ENCODE results near the gene ITPR2.
"Not testable (repeated sequence)": the region's sequence is repeated elsewhere in the genome, so short reads cannot be mapped to it uniquely, and the experiment has no call there.

ITPR2 gene

DNA sequence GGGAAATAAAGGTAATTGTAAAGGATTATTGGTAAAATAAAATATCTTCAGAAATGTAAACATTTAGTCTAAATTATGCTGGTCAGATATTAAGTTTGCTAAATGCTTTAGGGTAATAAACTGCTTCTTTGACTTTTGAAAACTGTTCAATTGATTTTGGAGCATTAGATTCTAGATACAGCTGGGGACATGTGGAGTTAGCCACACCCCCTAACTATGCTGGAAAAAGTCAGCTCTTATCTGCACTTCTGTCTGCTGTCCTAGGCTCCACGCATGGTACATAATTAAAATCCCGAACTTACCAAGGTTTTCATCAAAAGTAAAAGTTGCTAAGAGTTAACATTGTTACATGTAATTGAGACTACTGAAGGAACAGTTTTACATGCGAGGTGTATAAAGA lies 78.8 kb downstream of the ITPR2 start:
- no peak for DNase-seq

DNA sequence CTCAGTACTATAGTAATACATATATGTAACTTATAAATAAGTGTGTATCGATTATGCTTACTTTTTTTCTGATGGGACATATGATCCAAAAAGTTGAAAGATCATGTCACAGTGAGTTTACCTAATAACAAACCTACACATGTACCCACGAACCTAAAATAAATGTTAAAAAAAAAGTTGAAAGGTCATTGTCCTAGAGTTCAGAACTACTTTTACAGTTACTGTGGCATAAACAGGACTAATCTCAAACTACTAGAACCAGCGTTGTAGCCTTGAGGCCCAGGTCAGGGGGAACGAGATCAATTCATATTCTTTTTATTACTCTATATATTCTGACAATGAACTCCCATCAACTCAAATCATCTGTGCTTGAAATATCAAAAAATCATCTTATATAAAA lies 81.8 kb downstream of the ITPR2 start:
- DNase-seq = no peak

DNA sequence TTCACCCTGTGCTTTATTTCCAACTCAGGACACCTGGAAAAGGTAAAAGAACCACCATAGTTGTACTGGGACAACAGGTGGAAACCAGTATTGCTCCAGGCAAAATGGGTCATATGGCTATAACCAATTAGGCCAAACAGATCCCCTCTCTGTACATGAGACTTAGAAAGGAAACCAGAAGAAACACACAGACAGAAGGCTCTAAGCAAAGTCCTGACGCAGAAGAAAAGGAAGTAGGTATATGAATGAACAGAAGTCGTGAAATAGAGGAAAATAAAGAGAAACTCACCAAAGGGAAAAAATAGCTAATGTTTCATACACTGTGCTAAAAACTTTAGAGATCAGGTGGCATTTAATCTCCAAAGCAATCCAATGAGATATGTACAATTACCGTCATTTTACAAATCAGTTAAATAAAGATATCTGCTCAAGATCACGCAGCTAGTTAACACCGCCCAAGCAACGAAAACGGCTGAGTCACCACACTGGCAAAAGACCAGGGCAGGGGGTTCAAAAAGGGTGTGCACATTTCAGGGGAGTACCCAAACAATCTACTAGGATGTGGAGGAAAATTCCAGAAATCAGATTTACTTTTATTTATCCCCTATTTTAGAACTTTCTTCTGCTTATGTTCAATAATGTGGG lies 82.3 kb downstream of the ITPR2 start:
- DNase-seq = no peak

DNA sequence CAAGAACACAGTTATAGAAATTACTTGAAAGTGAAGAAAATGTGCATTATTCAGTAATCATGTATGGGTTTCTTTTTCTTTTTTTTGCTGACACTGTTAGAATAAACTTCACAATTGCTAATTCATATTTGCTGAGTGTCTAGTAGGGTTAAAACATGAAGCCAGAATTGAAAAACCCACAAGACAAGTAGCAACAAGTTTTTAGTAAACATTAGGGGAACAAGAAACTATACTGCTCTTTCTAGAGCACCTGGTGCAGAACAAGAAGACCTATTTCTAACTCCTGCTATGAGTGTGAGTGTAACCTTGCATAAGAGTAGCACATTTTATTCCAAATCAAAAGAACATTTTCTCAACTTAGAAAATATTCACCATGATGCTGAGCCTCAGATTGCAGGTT lies 83.2 kb downstream of the ITPR2 start:
- DNase-seq = no peak

DNA sequence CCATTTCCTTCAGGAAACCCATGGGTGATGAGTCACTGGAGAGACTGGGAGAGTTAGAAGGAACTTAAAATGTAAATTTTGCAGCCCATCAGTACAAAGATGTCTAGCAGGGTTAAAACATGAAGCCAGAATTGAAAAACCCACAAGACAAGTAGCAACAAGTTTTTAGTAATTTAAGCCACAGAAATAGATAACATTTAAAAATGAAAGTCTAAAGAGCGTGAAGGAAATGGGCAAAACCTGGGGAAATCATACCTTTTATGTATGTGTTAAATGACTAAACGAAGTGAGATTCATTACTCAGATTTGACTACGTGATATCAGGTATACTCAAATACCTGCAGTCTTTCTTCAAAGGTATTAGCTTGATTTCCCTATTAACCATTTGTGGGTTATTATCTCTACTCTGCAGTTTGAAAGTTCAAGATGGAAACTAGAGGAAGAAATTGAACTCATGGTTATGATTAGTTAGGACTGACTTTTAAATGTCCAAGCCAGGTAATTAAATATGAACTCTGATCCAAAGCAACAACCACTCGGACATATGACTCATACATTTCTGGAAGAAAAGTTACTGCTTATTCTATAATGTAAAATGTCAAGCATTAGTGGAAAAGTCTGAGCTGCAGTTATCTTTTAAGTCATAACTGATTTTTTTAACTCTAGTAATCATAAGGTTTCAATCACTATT lies 84.1 kb downstream of the ITPR2 start:
- DNase-seq = no peak

DNA sequence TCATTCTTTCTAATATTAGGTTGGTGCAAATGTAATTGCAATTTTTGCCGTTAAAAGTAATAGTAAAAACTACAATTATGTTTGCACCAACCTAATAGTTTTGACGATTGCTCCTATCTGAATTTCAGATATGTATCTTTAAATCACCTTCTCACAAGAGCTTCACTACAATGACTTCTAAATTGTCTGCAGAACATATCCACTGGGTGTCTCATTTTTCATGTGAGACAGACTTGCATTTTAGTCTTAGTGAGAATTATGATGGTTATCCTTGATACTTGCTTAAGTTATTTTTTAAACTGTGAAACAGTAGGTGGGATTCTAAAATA lies 84.6 kb downstream of the ITPR2 start:
- DNase-seq = no peak

DNA sequence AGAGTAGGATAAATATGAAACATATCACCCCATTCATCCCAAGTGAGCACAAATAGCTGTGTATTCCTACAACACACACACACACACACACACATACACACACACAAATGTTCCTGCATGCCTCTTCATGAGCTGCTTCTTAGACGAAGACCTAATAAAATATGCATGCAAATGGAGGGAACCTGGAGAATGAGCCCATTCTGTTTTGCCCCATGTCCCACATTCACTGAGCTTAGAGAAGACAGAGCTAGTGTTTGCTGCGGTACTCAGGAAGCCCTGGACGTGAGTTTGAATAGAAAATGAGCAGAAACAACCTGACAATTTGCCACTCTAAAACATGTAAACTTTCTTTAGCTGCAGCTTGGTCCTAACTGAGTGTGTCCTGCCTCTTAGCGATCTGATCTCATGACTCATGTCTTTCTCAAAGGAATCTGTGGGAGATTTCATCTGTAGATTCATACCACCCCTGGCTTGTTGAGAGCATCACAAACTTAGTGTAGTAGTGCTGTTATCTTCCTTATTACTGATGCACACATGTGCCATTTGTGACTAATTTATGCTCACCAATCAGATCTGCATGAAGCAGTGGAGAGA lies 86.8 kb downstream of the ITPR2 start:
- DNase-seq = no peak

DNA sequence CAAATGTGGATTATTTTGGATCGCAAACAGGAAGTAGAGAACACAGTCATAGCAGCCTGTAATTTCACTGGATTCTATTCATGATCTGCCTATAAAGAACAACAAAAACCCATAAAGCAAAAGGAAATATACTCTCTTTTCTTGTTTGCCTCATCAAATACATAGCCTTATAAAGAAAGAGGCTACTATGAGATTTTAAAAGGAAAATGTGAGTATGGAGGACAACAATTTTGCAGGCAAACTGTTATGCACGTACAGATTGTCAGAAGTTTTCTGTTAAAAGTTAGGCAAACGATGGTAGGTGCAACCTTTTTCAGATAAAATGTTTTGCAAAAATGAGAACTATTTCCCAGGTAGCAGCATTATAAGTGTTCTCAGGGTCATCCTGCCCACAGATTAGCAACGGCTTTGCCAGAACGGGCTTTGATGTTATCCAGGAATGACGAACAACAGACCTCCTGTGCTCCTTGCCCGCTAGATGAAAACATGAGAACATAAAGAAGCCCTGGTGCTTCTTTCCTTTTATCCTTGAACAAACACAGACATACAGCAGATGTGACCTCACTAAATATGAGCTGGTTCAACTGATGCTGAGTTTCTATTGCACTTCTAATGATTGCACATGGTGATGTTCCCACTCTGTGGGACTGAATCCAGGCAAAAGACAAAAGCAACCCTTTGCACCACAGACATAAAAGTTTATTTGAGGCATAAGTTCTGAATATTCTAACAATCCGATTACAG lies 88.1 kb downstream of the ITPR2 start:
- DNase-seq = no peak

DNA sequence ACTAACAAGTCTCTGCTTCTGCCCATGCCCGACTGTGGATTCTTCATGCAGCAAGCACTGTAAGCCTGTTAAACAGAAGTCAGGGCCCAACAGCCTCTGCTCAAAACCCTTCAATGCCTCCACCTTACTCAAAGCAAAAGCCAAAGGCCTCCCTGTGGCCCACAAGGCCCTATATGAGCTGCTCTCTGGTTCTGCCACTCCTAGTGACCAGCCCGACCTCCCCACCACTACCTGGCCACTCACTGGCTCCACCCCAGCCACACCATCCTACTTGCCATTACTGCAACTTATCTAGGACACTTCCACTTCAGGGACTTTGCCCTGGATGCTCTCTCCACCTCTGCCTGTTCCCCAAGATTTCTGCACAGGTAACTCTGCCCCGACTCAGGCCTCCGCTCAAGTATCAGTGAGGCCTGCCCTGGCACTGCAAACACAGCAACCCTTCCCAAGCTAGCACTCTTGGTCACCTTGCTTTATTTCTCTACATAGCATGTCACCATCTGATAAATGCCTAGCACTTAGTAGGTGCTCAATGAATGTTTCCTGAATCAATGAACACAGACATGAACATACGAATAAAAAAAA lies 88.9 kb downstream of the ITPR2 start:
- no peak for DNase-seq

DNA sequence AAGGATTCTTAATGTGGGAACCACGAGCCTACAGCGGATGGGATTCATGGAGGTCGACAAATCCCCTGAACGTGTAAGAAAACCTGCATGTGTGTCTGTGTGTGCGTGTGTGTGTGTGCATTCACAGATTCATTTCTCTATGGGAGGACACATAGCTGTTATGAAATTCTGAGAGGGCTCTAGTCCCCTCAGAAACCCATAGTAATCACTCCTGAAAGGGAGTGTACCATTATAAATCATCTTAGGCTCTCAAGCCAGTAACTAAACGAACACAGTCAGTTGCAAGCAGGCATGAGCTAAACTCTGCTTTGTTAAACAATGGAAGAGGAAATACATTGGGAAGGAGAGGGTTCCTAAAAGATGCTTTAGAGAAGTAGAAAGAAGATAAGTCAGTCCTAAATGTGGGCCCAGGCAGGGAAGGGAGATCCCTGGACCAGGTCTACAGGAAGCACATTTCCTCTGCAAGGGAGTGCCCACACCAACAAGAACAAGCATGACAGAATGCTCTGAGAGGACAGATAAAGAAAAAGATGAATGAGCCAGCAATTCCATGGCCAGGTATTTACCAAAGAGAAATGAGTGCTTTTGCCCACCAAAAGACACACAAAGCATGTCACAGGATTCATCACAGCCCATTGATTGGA lies 91.3 kb downstream of the ITPR2 start:
- DNase-seq = no peak

DNA sequence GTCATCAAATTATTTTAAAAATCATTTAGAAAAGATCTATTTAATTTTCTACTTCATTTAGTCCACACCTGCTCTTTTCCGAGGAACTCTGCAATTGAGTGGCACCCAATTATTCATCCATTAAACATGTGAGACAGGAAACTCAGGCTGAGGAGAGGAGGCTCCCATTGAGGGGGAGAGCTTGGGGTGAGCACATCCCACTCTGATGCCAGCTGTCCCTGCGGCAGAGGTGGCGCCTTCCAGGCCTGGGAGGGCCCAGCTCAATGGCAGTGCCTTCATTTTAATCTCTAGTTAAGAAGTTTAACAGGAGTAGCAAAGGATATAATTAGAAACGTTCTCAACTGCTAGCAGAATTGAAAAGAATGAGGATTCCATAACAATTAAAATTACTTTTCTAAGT lies 92.0 kb downstream of the ITPR2 start:
- DNase-seq = peak; percentile 39 to 70

DNA sequence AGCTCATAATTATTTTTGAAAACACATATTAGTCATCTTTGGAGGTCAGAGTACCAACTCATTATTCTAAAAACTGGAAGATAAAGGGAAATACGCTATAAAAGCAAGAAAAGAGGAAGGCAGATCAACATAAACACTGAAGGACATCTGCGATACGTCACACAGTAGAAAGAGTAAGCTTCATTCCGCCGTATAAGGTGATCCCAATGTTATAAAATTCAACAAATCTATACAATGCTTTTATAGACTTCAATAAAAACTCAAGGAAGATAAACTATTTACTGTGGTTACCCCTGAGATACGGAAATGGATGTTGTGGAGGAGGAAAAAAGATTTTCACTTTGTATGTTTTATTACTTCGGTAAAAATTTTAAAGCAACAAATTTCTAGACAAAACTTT lies 92.6 kb downstream of the ITPR2 start:
- DNase-seq = no peak

DNA sequence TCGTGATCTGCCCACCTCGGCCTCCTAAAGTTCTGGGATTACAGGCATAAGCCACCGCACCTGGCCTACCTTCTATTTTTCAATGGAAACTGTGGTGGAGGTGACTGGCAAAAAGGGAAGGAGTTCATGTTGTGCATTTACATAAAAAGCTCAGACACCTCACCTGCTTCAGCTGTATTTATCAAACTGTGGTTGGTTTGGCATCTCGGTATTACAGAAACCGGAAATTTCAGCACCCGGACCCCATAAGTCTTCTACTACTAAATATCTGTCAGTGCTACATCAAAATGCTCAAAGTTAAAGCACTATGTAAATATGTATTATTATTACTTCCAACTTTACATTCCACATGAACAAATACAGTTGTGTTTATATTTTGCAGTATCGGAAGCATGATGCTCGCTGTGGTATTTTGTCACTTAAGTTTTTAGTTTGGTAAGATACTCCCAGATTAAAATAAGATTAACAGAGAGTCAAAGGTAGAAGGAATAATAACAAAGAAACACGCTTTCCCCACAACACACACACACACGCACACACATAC lies 95.4 kb downstream of the ITPR2 start:
- DNase-seq = no peak

DNA sequence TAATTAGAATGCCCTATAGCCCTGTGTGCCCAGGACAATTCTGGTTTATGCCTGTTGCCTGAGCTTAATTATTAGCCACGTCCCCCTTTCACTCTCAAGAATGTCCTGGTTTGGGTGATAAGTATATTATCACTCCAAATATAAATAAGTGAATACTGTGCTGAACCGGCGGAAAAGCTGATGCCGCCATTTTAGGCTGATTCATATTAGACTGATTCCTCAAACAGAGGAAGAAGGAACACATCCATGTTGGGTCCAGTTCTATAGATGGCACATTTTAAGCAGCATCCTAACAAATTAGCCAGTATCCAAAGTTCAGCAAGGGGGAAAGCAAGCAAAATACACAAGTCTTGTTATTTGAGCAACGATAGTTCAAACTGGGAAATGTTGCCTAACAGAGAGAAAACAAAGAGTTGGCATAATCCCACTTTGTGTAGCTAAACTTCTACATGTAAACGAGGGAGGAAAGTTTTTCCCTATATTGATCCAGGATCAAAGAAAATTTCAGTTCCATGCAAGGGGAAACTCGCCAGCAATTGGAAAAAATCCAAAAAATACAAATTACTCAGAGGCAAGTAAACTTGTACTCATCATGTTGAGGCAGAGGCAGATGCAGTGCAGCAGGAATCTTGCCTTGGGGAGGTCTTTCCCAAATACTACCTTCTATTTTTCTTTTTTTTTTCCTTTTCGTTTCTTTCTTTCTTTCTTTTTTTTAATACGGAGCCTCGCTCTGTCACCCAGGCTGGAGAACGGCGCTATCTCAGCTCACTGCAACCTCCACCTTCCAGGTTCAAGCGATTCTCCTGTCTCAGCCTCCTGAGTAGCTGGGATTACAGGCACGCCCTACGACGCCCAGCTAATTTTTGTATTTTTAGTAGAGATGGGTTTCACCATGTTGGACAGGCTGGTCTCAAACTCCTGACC lies 96.2 kb downstream of the ITPR2 start:
- DNase-seq = no peak

DNA sequence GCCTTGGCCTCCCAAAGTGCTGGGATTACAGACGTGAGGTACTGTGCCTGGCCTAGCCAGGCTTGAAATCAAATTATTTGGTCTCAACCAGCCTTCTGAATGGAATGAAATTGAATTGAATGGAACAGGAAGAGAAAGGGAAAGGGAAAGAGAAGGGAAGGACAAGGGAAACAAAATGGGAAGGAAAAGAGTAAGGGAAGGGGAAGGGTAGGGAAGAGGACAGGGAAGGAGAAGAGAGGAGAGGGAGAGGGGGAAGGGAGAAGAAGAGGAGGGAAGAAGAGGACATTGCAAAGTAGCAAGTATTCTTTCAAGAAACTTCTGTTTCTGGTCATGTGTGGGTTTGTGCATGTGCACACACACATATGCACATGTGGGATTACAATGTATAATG lies 97.8 kb downstream of the ITPR2 start:
- DNase-seq = no peak

DNA sequence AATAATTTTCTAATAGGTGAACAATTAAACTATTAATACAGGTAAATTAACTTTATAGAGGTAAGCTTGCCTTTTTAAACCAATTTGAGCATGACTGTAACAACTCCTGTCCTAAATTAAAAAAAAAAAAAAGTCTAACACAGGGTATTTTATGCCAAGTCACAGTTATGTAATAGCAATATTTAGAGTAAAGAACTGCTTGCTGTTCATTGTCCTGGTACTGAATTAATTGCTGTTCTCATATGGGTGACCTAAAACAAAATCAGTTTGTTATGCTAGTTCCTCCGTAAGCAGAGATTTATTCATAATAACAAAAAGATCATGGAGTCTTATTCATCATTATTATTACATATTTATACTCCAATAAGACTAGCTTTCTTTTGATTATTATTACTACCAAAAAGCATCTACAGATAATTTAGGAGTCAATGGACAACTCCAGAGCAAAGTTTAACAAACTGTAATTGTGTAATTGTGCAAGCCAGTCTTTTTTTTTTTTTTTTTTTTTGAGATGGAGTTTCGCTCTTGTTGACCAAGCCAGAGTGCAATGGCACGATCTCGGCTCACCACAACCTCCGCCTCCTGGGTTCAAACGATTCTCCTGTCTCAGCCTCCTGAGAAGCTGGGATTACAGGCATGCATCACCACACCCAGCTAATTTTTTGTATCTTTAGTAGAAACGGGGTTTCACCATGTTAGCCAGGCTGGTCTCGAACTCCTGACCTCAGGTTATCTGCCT lies 98.3 kb downstream of the ITPR2 start:
- no peak for DNase-seq

DNA sequence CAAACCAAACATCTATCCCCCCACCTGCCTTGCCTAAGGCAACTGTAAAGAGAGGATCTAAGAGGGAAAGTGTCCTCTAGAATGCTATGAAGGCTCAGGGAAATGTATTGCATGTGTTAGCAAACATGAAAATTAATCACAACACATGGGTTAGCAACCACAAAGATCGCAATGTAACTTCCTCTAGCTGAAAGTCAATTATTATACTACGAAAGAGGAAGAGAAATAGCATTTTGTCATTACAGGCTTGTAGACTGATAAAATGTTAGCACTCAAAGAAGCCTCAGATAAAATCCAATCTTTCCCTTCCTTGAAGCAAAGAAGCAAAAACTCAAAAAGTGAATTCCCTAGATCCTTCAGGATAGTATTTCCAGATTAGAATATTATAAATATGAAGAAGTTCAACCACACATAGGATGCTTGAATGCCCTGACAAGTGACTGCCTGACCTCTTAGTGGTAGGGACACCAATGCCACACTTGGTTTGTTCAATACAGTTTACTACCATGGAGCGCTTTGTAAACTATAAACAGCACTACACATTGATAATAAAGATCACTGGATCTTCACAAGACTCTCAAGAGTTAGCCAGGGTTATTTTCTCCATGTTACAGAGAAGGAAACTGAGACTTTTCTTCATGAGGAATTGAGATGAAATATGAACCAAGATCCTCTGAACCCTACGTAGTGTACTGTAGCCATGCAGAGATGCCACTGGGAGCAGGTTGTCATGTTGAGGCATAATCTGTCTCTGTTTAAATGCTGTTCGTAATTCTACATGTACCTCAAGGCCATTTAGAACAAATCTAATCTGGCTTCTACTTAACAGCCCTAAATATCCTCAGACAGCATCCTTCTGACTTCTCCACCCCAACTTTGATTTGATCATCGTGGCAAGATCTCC lies 100.7 kb downstream of the ITPR2 start:
- DNase-seq = no peak

DNA sequence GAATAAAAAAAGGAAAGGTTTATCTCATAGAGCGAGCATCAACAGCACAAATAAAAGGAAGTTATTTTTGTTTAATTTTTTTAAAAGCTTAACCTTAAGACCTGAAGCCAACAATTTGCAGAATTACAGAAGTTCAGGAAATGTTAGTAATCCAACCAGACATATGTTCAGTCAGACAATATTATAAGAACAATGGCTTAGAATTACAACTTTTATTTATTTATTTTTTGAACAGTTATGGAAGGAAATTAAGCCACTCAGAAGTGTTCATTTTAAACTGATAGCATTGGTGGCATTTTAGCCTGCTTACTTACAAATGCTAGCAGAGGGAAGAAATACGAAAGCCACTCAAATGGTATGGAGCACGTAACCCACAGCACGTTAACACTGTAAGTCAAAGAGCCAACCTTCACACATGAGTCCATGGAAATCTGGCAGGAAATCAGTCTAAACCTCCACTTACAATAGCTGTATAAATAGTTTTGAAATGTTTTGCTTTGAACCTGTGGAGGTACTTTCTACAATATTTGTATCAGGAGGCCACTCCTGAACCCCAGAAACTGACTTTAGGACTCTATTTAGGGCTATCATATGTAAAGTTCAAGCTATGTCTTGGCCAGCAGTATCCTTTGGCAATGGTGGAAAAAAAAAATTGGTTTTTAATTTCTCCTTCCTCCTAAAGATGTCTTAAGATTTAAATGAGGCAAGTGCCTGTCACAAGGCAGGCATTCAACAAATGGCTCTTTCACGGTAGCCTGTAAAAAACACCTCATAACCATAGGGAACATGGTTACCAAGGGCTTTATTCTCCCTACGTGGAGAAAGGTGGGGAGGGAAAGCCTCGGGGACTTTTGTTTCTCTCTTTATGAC lies 102.3 kb downstream of the ITPR2 start:
- DNase-seq = no peak

DNA sequence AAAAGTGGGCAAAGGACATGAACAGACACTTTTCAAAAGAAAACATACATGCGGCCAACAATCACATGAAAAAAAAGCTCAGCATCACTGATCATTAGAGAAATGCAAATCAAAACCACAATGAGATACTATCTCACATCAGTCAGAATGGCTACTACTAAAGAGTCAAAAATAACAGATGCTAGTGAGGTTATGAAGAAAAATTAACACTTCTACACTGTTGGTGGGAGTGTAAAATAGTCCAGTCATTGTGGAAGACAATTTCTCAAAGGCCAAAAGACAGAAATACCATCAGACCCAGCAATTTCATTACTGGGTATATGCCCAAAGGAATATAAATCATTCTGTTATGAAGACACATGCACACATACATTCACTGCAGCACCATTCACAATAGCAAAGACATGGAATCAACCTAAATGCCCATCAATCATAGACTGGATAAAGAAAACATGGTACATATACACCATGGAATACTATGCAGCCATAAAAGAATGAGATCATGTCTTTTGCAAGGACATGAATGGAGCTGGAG lies 103.8 kb downstream of the ITPR2 start:
- DNase-seq = not testable (repeated sequence)
